ENCODE results near the gene PREPL. TPM values are rescaled to one million over a fixed set of nuclear protein-coding genes. Genes with fewer than 3 reads are reported as not detected.

The PREPL gene
- total and polyA plus RNA-seq, 2 donors (not counting 3 experiments of a cell fraction or from before 2014, with no cell fraction given) = 10.1 to 25.7 TPM

GRCh38 chr2:44320832-44321231 is 40.5 kb downstream of the PREPL start:
- H3K4me3 ChIP-seq (replicated peaks in 1 of 3; ENCODE audit: insufficient read depth in 1 of 3, low read depth in 1 of 3, low read length in 3 of 3) = no peak overlapping the region
- dilution Hi-C loops (cut with MboI; ENCODE audit: extremely low pct_ligation_motif_present, low sequenced_read_pairs) (no loop called here), intact Hi-C loops (cut with micrococcal nuclease) (no loop called here)
- no peak overlapping the region for H2AFZ ChIP-seq (ENCODE audit: low read depth, low read length)
- no TSS peak for BruUV-seq (replicated peaks)
- peaks cover 7 to 8% of the 10 kb centered on the region in 2 experiments for H3K36me3 ChIP-seq (ENCODE audit: control insufficient read depth in 2 of 2, extremely low read depth in 1 of 2, insufficient read depth in 2 of 2, low read length in 2 of 2)
- H3K27me3 ChIP-seq (ENCODE audit: control insufficient read depth in 2 of 2, insufficient read depth in 2 of 2, low read length in 2 of 2) = no peaks in the 10 kb centered on the region
- H3K9me1 ChIP-seq (replicated peaks; ENCODE audit: control insufficient read depth, extremely low read depth, insufficient read depth, low read length) = no peaks in the 10 kb centered on the region
- no peak overlapping the region for H3K27ac ChIP-seq (ENCODE audit: insufficient read depth, low read depth, low read length)
- H4K20me1 ChIP-seq (replicated peaks; ENCODE audit: control insufficient read depth, extremely low read depth, insufficient read depth, low read length) = no peaks in the 10 kb centered on the region
- TF ChIP-seq MAX (IDR thresholded peaks at IDR 0.05; ENCODE audit: insufficient read depth, insufficient read length) = no peak
- peak; percentile 6 for TF ChIP-seq JUN (IDR thresholded peaks at IDR 0.05; ENCODE audit: borderline replicate concordance, insufficient read depth, insufficient read length, low read depth)
- FAIRE-seq (no peak), DNase-seq (ENCODE audit: low read depth, low spot score) (no peak)
- no peak overlapping the region for H3K4me2 ChIP-seq (ENCODE audit: insufficient read depth, low read length)
- ChIA-PET POLR2A (no interaction called here), CTCF (interaction anchor here (0.8 to 1.7 kb wide), 5 partner anchors 8 to 277 kb away, joined by 3 to 4 read pairs (median 3); no protein-coding TSS in a partner anchor)
- no peak overlapping the region for H3K9ac ChIP-seq (replicated peaks; ENCODE audit: extremely low read depth, insufficient read depth, low read length)
- no peaks in the 10 kb centered on the region for H3K9me3 ChIP-seq (replicated peaks; ENCODE audit: control insufficient read depth, insufficient read depth, low read length)
- H3K4me1 ChIP-seq (ENCODE audit: control insufficient read depth, extremely low read depth, insufficient read depth, low read length) = no peaks in the 10 kb centered on the region
- no peaks in the 10 kb centered on the region for H3K79me2 ChIP-seq (ENCODE audit: control insufficient read depth, insufficient read depth, low read length)

GRCh38 chr2:44315945-44316344 is 45.3 kb downstream of the PREPL start:
- H3K4me3 ChIP-seq (replicated peaks in 1 of 3; ENCODE audit: insufficient read depth in 1 of 3, low read depth in 1 of 3, low read length in 3 of 3) = no peak overlapping the region
- no peak overlapping the region for H3K4me2 ChIP-seq (ENCODE audit: insufficient read depth, low read length)
- no peaks in the 10 kb centered on the region for H3K4me1 ChIP-seq (ENCODE audit: control insufficient read depth, extremely low read depth, insufficient read depth, low read length)
- peaks cover 2 to 3% of the 10 kb centered on the region in 2 experiments for H3K36me3 ChIP-seq (ENCODE audit: control insufficient read depth in 2 of 2, extremely low read depth in 1 of 2, insufficient read depth in 2 of 2, low read length in 2 of 2)
- POLR2A ChIA-PET = no interaction called here
- FAIRE-seq = no peak
- CTCF ChIA-PET = no interaction called here
- H3K9me1 ChIP-seq (replicated peaks; ENCODE audit: control insufficient read depth, extremely low read depth, insufficient read depth, low read length) = no peaks in the 10 kb centered on the region
- no peak overlapping the region for H2AFZ ChIP-seq (ENCODE audit: low read depth, low read length)
- H3K9me3 ChIP-seq (replicated peaks; ENCODE audit: control insufficient read depth, insufficient read depth, low read length) = no peaks in the 10 kb centered on the region
- no peaks in the 10 kb centered on the region for H3K79me2 ChIP-seq (ENCODE audit: control insufficient read depth, insufficient read depth, low read length)
- no peaks in the 10 kb centered on the region for H3K27me3 ChIP-seq (ENCODE audit: control insufficient read depth in 2 of 2, insufficient read depth in 2 of 2, low read length in 2 of 2)
- intact Hi-C loops (cut with micrococcal nuclease) (no loop called here), dilution Hi-C loops (cut with MboI; ENCODE audit: extremely low pct_ligation_motif_present, low sequenced_read_pairs) (no loop called here)
- H3K9ac ChIP-seq (replicated peaks; ENCODE audit: extremely low read depth, insufficient read depth, low read length) = no peak overlapping the region
- DNase-seq (ENCODE audit: low read depth, low spot score) = no peak
- no peaks in the 10 kb centered on the region for H4K20me1 ChIP-seq (replicated peaks; ENCODE audit: control insufficient read depth, extremely low read depth, insufficient read depth, low read length)
- no TSS peak for BruUV-seq (replicated peaks)
- no peak overlapping the region for H3K27ac ChIP-seq (ENCODE audit: insufficient read depth, low read depth, low read length)
- no peak for TF ChIP-seq CTCF (IDR thresholded peaks at IDR 0.05; ENCODE audit: extremely low read depth in 1 of 2, insufficient read depth in 1 of 2, low read depth in 1 of 2, low read length in 2 of 2)
- TF ChIP-seq FOS (IDR thresholded peaks at IDR 0.05; ENCODE audit: borderline replicate concordance, insufficient read depth, low read length) = no peak
- no peak for TF ChIP-seq MYC (IDR thresholded peaks at IDR 0.05; ENCODE audit: low read depth, low read length)
- no peak for TF ChIP-seq MAX (IDR thresholded peaks at IDR 0.05; ENCODE audit: insufficient read depth, insufficient read length)
- no peak for TF ChIP-seq JUN (IDR thresholded peaks at IDR 0.05; ENCODE audit: borderline replicate concordance, insufficient read depth, insufficient read length, low read depth)
- TF ChIP-seq GATA2 (IDR thresholded peaks at IDR 0.05; ENCODE audit: insufficient read depth, insufficient read length, low read depth, low read length) = no peak
- no peak for TF ChIP-seq EZH2 (IDR thresholded peaks at IDR 0.05; ENCODE audit: borderline replicate concordance, low read depth, low read length, severe bottlenecking)
- no peak for TF ChIP-seq POLR2AphosphoS5 (IDR thresholded peaks at IDR 0.05; ENCODE audit: insufficient read depth, low read depth, low read length)
- no peak for TF ChIP-seq POLR2A (IDR thresholded peaks at IDR 0.05; ENCODE audit: low read depth, low read length)

All from endothelial cell of umbilical vein (primary cell).